SW480 (cell line): Measurements from ENCODE around the gene FOXF1.

ENCODE experiments used
- DNase-seq: peaks from one replicate; pipeline ENCODE4 v3.0.0-alpha.2; 2016; ENCODE audit warnings: low spot score

Gene FOXF1

DNA sequence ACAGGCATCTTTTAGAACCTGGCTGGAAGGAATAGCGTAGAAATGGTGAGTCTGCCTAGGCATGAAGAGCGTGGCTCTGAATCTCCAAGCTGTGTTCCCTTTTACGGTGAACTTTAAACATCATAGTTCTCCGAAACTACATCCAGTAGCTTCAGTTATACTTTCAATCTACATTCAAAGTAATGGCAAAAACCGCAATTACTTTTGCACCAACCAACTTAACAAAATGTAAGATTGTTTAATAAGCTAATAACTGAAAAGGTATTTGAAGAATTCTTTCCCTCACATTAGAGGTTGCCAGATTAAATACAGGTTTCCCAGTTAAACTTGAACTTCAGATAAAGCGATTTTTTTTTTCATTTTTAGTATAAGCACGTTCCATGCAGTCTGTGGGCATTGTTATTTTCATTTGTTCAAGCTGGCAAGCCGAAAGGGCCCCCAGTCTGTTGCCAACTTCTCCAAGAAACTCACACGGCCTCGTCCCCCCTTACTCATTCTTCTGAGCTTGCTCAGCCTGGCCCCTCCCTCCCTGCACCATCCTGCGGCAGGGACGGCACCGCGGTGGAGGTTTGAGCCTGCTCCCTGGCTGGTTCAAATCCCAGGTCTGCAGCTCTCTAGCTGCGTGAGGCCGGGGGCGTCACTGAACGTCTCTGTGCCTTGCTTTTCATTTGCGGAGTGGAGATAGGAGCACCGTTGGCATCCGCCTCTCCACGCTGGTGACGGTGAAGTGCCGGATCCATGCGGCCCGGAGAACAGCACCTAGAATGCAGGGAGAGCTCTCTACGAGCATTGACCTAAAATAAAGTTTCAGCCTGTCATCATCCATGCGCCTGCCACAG is 48.2 kb downstream of the FOXF1 start:
- no peak for DNase-seq

DNA sequence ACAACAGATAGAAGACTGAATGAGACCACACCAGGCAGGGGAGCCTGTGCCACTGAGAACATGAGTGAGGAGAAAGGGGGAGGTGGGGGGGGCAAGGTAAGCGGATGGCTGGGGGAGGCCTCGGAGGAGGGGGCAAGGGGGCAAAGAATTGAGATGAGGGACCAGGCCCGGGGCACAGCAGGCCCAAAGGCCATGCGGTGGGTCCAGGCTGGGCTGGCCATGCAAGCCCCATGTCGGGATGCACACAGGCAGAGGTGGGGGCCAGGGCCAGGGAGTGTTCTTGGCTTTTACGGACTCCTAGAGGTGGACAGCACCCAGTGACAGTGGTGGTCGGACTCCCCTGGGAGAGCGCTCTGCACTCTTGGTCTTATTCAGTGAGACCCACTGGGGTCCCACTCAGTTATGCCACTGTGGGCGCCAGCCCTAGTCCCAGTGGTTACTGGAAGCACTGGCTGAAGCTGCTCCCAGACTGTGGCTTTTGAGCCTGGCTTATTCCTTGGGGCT is 49.5 kb downstream of the FOXF1 start:
- no peak for DNase-seq

DNA sequence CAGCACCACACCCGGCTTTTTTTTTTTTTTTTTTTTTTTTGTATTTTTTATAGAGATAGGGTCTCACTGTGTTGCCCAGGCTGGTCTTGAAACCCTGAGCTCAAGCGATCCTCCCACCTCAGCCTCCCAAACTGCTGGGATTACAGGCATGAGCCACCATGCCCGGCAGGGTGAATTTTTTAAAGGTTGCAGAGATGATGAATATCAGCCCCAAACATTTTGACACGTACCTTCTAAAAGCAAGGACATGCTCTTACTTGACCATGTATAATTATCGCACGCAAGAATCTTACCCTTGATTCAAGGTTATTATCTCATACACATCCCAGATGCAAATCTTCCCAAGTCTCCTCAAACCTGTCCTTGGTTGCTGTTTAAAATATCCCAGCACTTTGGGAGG is 52.0 kb downstream of the FOXF1 start:
- no peak for DNase-seq

DNA sequence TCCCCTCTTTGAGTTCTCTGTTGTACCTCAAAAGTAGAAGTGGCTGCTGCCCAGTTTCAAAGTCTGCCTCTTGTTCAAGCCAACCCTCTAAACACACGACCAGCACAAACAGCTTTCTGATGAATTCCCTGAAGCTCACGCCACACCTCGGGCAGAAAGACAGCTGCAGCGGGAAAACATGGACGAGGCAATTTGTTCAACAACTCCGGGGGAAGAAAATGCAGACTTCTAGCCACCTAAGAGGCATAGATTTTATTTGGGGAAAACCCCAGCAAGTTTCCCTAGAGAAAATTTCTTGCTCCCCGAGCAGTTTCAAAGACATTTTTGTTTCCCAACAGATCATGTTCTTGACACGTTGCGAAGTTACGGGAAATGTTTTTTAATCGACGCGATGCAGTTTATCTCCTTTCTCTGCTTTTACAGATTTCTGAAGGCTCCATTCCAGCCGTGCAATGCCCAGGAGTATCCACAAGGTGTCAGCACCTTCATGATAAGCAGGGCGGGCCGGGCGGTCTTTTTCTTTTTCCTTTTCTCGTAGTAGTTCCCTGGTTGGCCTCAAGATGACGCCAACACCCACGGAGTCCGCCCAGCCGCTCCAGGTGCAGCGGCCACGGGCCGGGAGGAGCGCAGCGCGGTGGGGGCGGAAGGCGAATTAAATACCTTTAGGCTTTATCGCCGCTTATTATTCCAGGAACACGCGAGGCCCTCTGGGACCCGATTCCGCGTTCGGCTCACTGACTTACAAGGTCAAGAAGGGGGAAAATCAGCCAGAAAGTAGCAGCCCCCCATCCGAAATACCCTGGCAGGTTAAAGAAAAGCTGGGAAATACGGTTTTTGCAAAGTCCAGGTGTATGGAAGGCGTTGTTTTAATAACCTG is 53.4 kb downstream of the FOXF1 start:
- DNase-seq: peak; percentile 81
